IPS-NIHi7 (cell line): ENCODE data around the gene OIT3.

Experiments used
- DNase-seq: peaks from one replicate; pipeline ENCODE4 v3.0.0; 2012; ENCODE audit warnings: mixed read lengths; ENCODE audit errors: extremely low spot score

Gene OIT3

GRCh38 chr10:72952189-72952588 lies 58.6 kb downstream of the OIT3 start:
- DNase-seq: no peak

GRCh38 chr10:72952642-72953158 lies 59.2 kb downstream of the OIT3 start:
- no peak for DNase-seq

GRCh38 chr10:72953687-72954086 lies 60.1 kb downstream of the OIT3 start:
- peak; percentile 71 for DNase-seq

- no peak for DNase-seq
Measured at GRCh38 chr10:72954230-72954595, 60.7 kb downstream of the OIT3 start.

- DNase-seq: no peak
Measured at GRCh38 chr10:72954596-72955554, 61.3 kb downstream of the OIT3 start, which contains the start of gene PLA2G12B. PLA2G12B (minus strand) TSS chr10:72954806; CDS start chr10:72954685, 121 bp downstream.

GRCh38 chr10:72956001-72956400 lies 62.5 kb downstream of the OIT3 start:
- DNase-seq: no peak

- DNase-seq: no peak
Measured at GRCh38 chr10:72976886-72977285, 83.3 kb downstream of the OIT3 start.

GRCh38 chr10:72979709-72980108 lies 86.2 kb downstream of the OIT3 start:
- DNase-seq: no peak

- DNase-seq: no peak
Measured at GRCh38 chr10:72980348-72980747, 86.8 kb downstream of the OIT3 start.

- no peak for DNase-seq
Measured at GRCh38 chr10:72981028-72981881, 87.7 kb downstream of the OIT3 start.

- no peak for DNase-seq
Measured at GRCh38 chr10:72981882-72982529, 88.5 kb downstream of the OIT3 start.
